ENCODE results near the gene CDKAL1.

CDKAL1 gene

GRCh38 chr6:21001736-21002135 is 467.5 kb downstream of the CDKAL1 start:
- Histone ChIP-seq H2AFZ (ENCODE audit: low read length, unreplicated experiment) (no peak overlapping the region), H3K36me3 (ENCODE audit: insufficient read depth, low read length) (no peaks in the 10 kb centered on the region), H3K27me3 (ENCODE audit: insufficient read depth, low read length) (no peaks in the 10 kb centered on the region), H3K27ac (ENCODE audit: low read depth, low read length) (no peak overlapping the region), H3K79me2 (ENCODE audit: control insufficient read depth, insufficient read depth, low read length, unreplicated experiment) (no peaks in the 10 kb centered on the region), H3K4me3 (ENCODE audit: low read depth, low read length) (no peak overlapping the region), H3K4me1 (ENCODE audit: control insufficient read depth, insufficient read depth, low read length, unreplicated experiment) (peaks cover 56% of the 10 kb centered on the region)

- Histone ChIP-seq H3K27me3 (ENCODE audit: insufficient read depth, low read length) (no peaks in the 10 kb centered on the region), H3K27ac (ENCODE audit: low read depth, low read length) (peak overlapping the region; percentile 93), H2AFZ (ENCODE audit: low read length, unreplicated experiment) (peak overlapping the region; percentile 84), H3K36me3 (ENCODE audit: insufficient read depth, low read length) (no peaks in the 10 kb centered on the region), H3K79me2 (ENCODE audit: control insufficient read depth, insufficient read depth, low read length, unreplicated experiment) (no peaks in the 10 kb centered on the region), H3K4me3 (ENCODE audit: low read depth, low read length) (peak overlapping the region; percentile 57), H3K4me1 (ENCODE audit: control insufficient read depth, insufficient read depth, low read length, unreplicated experiment) (peaks cover 46% of the 10 kb centered on the region)
Observed at GRCh38 chr6:21003780-21004541, 469.7 kb downstream of the CDKAL1 start.

GRCh38 chr6:21005816-21006570 is 471.7 kb downstream of the CDKAL1 start:
- peaks cover 46% of the 10 kb centered on the region for H3K4me1 ChIP-seq (ENCODE audit: control insufficient read depth, insufficient read depth, low read length, unreplicated experiment)
- no peaks in the 10 kb centered on the region for H3K36me3 ChIP-seq (ENCODE audit: insufficient read depth, low read length)
- H3K4me3 ChIP-seq (ENCODE audit: low read depth, low read length): peak overlapping the region; percentile 12; the same call in 1 of the 2 replicates
- peak overlapping the region; percentile 73 for H3K27ac ChIP-seq (ENCODE audit: low read depth, low read length)
- H2AFZ ChIP-seq (ENCODE audit: low read length, unreplicated experiment): no peak overlapping the region
- no peaks in the 10 kb centered on the region for H3K27me3 ChIP-seq (ENCODE audit: insufficient read depth, low read length)
- no peaks in the 10 kb centered on the region for H3K79me2 ChIP-seq (ENCODE audit: control insufficient read depth, insufficient read depth, low read length, unreplicated experiment)

GRCh38 chr6:21019614-21020013 is 485.4 kb downstream of the CDKAL1 start:
- no peak overlapping the region for H3K4me3 ChIP-seq (ENCODE audit: low read depth, low read length)
- H3K36me3 ChIP-seq (ENCODE audit: insufficient read depth, low read length): 0 out of 2 replicates have a peak, but pooled peaks cover 4% of the 10 kb centered on the region
- no peak overlapping the region for H2AFZ ChIP-seq (ENCODE audit: low read length, unreplicated experiment)
- no peaks in the 10 kb centered on the region for H3K27me3 ChIP-seq (ENCODE audit: insufficient read depth, low read length)
- no peaks in the 10 kb centered on the region for H3K79me2 ChIP-seq (ENCODE audit: control insufficient read depth, insufficient read depth, low read length, unreplicated experiment)
- no peak overlapping the region for H3K27ac ChIP-seq (ENCODE audit: low read depth, low read length)
- H3K4me1 ChIP-seq (ENCODE audit: control insufficient read depth, insufficient read depth, low read length, unreplicated experiment): peaks cover 14% of the 10 kb centered on the region

- Histone ChIP-seq H3K36me3 (ENCODE audit: insufficient read depth, low read length) (0 out of 2 replicates have a peak, but pooled peaks cover 4% of the 10 kb centered on the region), H3K27ac (ENCODE audit: low read depth, low read length) (peak overlapping the region; percentile 51), H2AFZ (ENCODE audit: low read length, unreplicated experiment) (no peak overlapping the region), H3K4me3 (ENCODE audit: low read depth, low read length) (peak overlapping the region; percentile 15; the same call in 1 of the 2 replicates), H3K4me1 (ENCODE audit: control insufficient read depth, insufficient read depth, low read length, unreplicated experiment) (peaks cover 38% of the 10 kb centered on the region), H3K79me2 (ENCODE audit: control insufficient read depth, insufficient read depth, low read length, unreplicated experiment) (no peaks in the 10 kb centered on the region), H3K27me3 (ENCODE audit: insufficient read depth, low read length) (no peaks in the 10 kb centered on the region)
Observed at GRCh38 chr6:21022343-21023107, 488.3 kb downstream of the CDKAL1 start.

GRCh38 chr6:21023210-21023609 is 489.0 kb downstream of the CDKAL1 start:
- H3K4me3 ChIP-seq (ENCODE audit: low read depth, low read length): no peak overlapping the region
- peaks cover 38% of the 10 kb centered on the region for H3K4me1 ChIP-seq (ENCODE audit: control insufficient read depth, insufficient read depth, low read length, unreplicated experiment)
- H3K27me3 ChIP-seq (ENCODE audit: insufficient read depth, low read length): no peaks in the 10 kb centered on the region
- H2AFZ ChIP-seq (ENCODE audit: low read length, unreplicated experiment): no peak overlapping the region
- no peaks in the 10 kb centered on the region for H3K79me2 ChIP-seq (ENCODE audit: control insufficient read depth, insufficient read depth, low read length, unreplicated experiment)
- H3K27ac ChIP-seq (ENCODE audit: low read depth, low read length): no peak overlapping the region
- H3K36me3 ChIP-seq (ENCODE audit: insufficient read depth, low read length): 0 out of 2 replicates have a peak, but pooled peaks cover 4% of the 10 kb centered on the region

GRCh38 chr6:21024616-21025015 is 490.4 kb downstream of the CDKAL1 start:
- H2AFZ ChIP-seq (ENCODE audit: low read length, unreplicated experiment): no peak overlapping the region
- no peaks in the 10 kb centered on the region for H3K27me3 ChIP-seq (ENCODE audit: insufficient read depth, low read length)
- no peak overlapping the region for H3K27ac ChIP-seq (ENCODE audit: low read depth, low read length)
- no peak overlapping the region for H3K4me3 ChIP-seq (ENCODE audit: low read depth, low read length)
- H3K79me2 ChIP-seq (ENCODE audit: control insufficient read depth, insufficient read depth, low read length, unreplicated experiment): no peaks in the 10 kb centered on the region
- H3K4me1 ChIP-seq (ENCODE audit: control insufficient read depth, insufficient read depth, low read length, unreplicated experiment): peaks cover 38% of the 10 kb centered on the region
- H3K36me3 ChIP-seq (ENCODE audit: insufficient read depth, low read length): 0 out of 2 replicates have a peak, but pooled peaks cover 4% of the 10 kb centered on the region

GRCh38 chr6:21026576-21027273 is 492.5 kb downstream of the CDKAL1 start:
- Histone ChIP-seq H3K27me3 (ENCODE audit: insufficient read depth, low read length) (no peaks in the 10 kb centered on the region), H2AFZ (ENCODE audit: low read length, unreplicated experiment) (no peak overlapping the region), H3K27ac (ENCODE audit: low read depth, low read length) (peak overlapping the region; percentile 15), H3K4me3 (ENCODE audit: low read depth, low read length) (no peak overlapping the region), H3K79me2 (ENCODE audit: control insufficient read depth, insufficient read depth, low read length, unreplicated experiment) (no peaks in the 10 kb centered on the region), H3K36me3 (ENCODE audit: insufficient read depth, low read length) (0 out of 2 replicates have a peak, but pooled peaks cover 4% of the 10 kb centered on the region), H3K4me1 (ENCODE audit: control insufficient read depth, insufficient read depth, low read length, unreplicated experiment) (peaks cover 38% of the 10 kb centered on the region)

- no peaks in the 10 kb centered on the region for H3K79me2 ChIP-seq (ENCODE audit: control insufficient read depth, insufficient read depth, low read length, unreplicated experiment)
- H3K4me3 ChIP-seq (ENCODE audit: low read depth, low read length): no peak overlapping the region
Observed at GRCh38 chr6:21027507-21027906, 493.2 kb downstream of the CDKAL1 start.

GRCh38 chr6:21031182-21031581 is 496.9 kb downstream of the CDKAL1 start:
- peaks cover 27% of the 10 kb centered on the region for H3K4me1 ChIP-seq (ENCODE audit: control insufficient read depth, insufficient read depth, low read length, unreplicated experiment)
- no peak overlapping the region for H2AFZ ChIP-seq (ENCODE audit: low read length, unreplicated experiment)
- no peaks in the 10 kb centered on the region for H3K79me2 ChIP-seq (ENCODE audit: control insufficient read depth, insufficient read depth, low read length, unreplicated experiment)
- no peaks in the 10 kb centered on the region for H3K36me3 ChIP-seq (ENCODE audit: insufficient read depth, low read length)
- H3K27me3 ChIP-seq (ENCODE audit: insufficient read depth, low read length): no peaks in the 10 kb centered on the region
- no peak overlapping the region for H3K27ac ChIP-seq (ENCODE audit: low read depth, low read length)
- no peak overlapping the region for H3K4me3 ChIP-seq (ENCODE audit: low read depth, low read length)

More at GRCh38 chr6:21027507-21027906, 493.2 kb downstream of the CDKAL1 start:
- no peak overlapping the region for H2AFZ ChIP-seq (ENCODE audit: low read length, unreplicated experiment)
- no peaks in the 10 kb centered on the region for H3K27me3 ChIP-seq (ENCODE audit: insufficient read depth, low read length)
- H3K4me1 ChIP-seq (ENCODE audit: control insufficient read depth, insufficient read depth, low read length, unreplicated experiment): peaks cover 32% of the 10 kb centered on the region
- H3K27ac ChIP-seq (ENCODE audit: low read depth, low read length): no peak overlapping the region
- H3K36me3 ChIP-seq (ENCODE audit: insufficient read depth, low read length): 0 out of 2 replicates have a peak, but pooled peaks cover 3% of the 10 kb centered on the region

Data from ACC112 (cell line).